K562 (cell line): Measurements from ENCODE around the gene MPRIP. TPM values are rescaled to one million over a fixed set of nuclear protein-coding genes. Genes with fewer than 3 reads are reported as not detected.

Source experiments
- BCOR ChIP-seq: fragments of 450-650 bp; IDR thresholded peaks from 2 replicates; pipeline ENCODE4 v1.6.1; 2016
- CXXC5 ChIP-seq: fragments of 250-450 bp; sonication (Bioruptor Pico); IDR thresholded peaks from 2 replicates; pipeline ENCODE4 v1.8.0; 2022; ENCODE audit warnings: inconsistent platforms, mild to moderate bottlenecking, moderate library complexity
- DDX20 ChIP-seq: fragments of 450-650 bp; IDR thresholded peaks from 2 replicates; pipeline ENCODE4 v1.6.1; 2016; ENCODE audit warnings: missing genetic modification characterization, low read depth, mild to moderate bottlenecking, missing compliant biosample characterization, moderate library complexity
- ELF4 ChIP-seq: fragments of 450-650 bp; formaldehyde crosslinking; IDR thresholded peaks from 2 replicates; pipeline ENCODE4 v1.4.0; 2022; ENCODE audit warnings: missing genetic modification characterization
- HNRNPK ChIP-seq: fragments of 200-400 bp; formaldehyde crosslinking; IDR thresholded peaks from one replicate; pipeline ENCODE4 v1.6.1; 2018; ENCODE audit warnings: mild to moderate bottlenecking, low read depth, low read length; ENCODE audit not compliant: poor library complexity, severe bottlenecking
- HNRNPLL ChIP-seq: fragments of 200-400 bp; formaldehyde crosslinking; IDR thresholded peaks from 2 replicates; pipeline ENCODE4 v1.6.1; 2017; ENCODE audit warnings: low read length, low read depth, mild to moderate bottlenecking; ENCODE audit not compliant: poor library complexity, severe bottlenecking
- MBD2 ChIP-seq: sonication (generic); IDR thresholded peaks from 2 replicates; pipeline ENCODE4 v1.6.1; 2016; ENCODE audit warnings: low read depth, borderline replicate concordance
- PPARD ChIP-seq: fragments of 250-450 bp; sonication (Bioruptor Pico); IDR thresholded peaks from 2 replicates; pipeline ENCODE4 v1.8.0; 2022; ENCODE audit warnings: inconsistent platforms, mild to moderate bottlenecking, moderate library complexity
- SMARCC2 ChIP-seq: fragments of 450-650 bp; IDR thresholded peaks from 2 replicates; pipeline ENCODE4 v1.6.1; 2017; ENCODE audit warnings: antibody characterized with exemption, moderate library complexity, mild to moderate bottlenecking, low read depth
- STAT5A ChIP-seq: IDR thresholded peaks from 2 replicates; pipeline ENCODE4 v1.6.1; 2012; ENCODE audit warnings: low read length, inconsistent platforms, borderline replicate concordance
- ZNF253 ChIP-seq: fragments of 250-450 bp; sonication (Bioruptor Pico); conservative IDR thresholded peaks from 2 replicates; pipeline ENCODE4 v1.6.1; 2021; ENCODE audit warnings: mild to moderate bottlenecking
- ZNF3 ChIP-seq: fragments of 250-450 bp; sonication (Bioruptor Pico); IDR thresholded peaks from 2 replicates; pipeline ENCODE4 v1.5.0; 2021; ENCODE audit warnings: mild to moderate bottlenecking, moderate library complexity
- polyA plus RNA-seq, 8 experiments: library from polyadenylated mRNA; depleted of rRNA in 4 of 8; stranded (reverse) in 5 of 8; unstranded in 3 of 8; fragments of >200 nt; fragmentation: Nextera tagmentation in 2 of 8; fragmentation: Illumina TruSeq in 1 of 8; extraction: Ambion mirVana in 2 of 8; extraction: Trizol in 1 of 8; gene quantifications; 2 replicates each; pipeline versions ENCODE4 v1.2.1 to v1.2.3, GENCODE V29; 2011 to 2014; ENCODE audit warnings: inconsistent platforms in 1 of 8, missing spikeins in 1 of 8
- total RNA-seq, 7 experiments: library from RNA; depleted of rRNA in 6 of 7; stranded (reverse); fragments of >200 nt in 6 of 7; fragmentation: Illumina TruSeq in 2 of 7; extraction: Trizol in 2 of 7; gene quantifications; 2 replicates each; pipeline versions ENCODE4 v1.2.1 to v1.2.3, GENCODE V29; 2011 to 2021; ENCODE audit warnings: low replicate concordance in 1 of 7
- TF ChIP-seq, protein P1 (sequence below): fragments of 250-450 bp; sonication (Bioruptor Pico); IDR thresholded peaks from 2 replicates; pipeline ENCODE4 v1.8.0; 2022; ENCODE audit warnings: inconsistent platforms
- TF ChIP-seq, protein P2 (sequence below): sonication (generic); formaldehyde crosslinking; IDR thresholded peaks from 2 replicates; pipeline ENCODE4 v1.8.0; 2023; ENCODE audit warnings: mild to moderate bottlenecking, missing genetic modification reagents
- TF ChIP-seq, protein P3 (sequence below), 3 experiments: fragments of 200-800 bp in 1 of 3; sonication (Bioruptor generic) in 1 of 3; sonication (generic) in 1 of 3; formaldehyde crosslinking in 1 of 3; IDR thresholded peaks; 2 replicates each; pipeline versions ENCODE4 v1.6.1 to v1.8.0; 2016 to 2022; ENCODE audit warnings: mild to moderate bottlenecking in 2 of 3, missing compliant biosample characterization in 2 of 3, missing genetic modification characterization in 2 of 3, missing genetic modification reagents in 1 of 3
- TF ChIP-seq, protein P4 (sequence below): fragments of 450-650 bp; conservative IDR thresholded peaks from 2 replicates; pipeline ENCODE4 v1.6.1; 2016; ENCODE audit warnings: missing genetic modification characterization, low read depth, mild to moderate bottlenecking, control low read depth, missing compliant biosample characterization
- TF ChIP-seq, protein P5 (sequence below): fragments of 200-800 bp; sonication (Bioruptor generic); IDR thresholded peaks from 2 replicates; pipeline ENCODE4 v1.6.1; 2017; ENCODE audit warnings: missing genetic modification characterization, missing compliant biosample characterization

MPRIP gene
- total and polyA plus RNA-seq, 9 of the 15 experiments (the other 6 are each of a cell fraction or from before 2014, with no cell fraction given): 10.0 to 72.6 (median 30.1) TPM

DNA sequence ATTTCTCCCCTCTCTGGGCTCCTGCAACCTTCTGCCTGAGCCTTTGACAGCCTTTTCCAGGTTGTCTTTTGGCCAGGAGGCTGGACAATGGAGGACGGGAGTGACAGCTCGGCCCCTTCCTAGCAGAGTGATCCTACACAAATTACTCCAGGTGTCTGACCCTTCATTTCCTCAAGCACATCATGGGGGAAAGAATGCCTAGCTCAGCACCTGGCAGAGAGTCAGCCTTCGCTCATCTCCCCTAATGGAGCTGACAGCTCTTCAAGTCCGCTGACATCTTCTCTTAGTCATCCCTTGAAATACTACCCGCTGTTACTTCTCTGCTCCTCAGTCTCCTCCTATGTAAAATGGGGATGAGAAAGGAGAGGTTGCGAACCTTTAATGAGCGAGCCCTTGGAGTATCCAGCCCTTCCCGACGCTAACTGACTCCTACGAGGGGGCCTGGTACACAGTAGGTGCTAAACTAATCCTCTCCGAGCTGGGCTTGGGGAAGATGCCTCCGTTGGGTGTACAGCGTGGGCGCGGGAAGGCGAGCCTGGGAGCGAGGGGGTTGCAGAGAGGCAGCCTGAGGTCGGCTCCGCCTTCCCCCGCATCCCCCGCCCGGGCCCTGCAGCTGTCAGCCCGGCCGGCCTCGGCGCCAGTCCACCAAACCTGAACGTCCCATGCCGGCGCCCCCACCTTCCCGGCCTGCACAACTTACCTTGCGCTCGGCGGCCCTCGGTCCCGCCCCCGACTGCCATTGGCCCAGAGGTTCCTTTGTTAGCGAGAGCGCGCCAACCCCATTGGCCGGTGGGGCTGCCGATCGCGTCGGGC is 480 bp upstream of the MPRIP start (continued):
- TF ChIP-seq, protein P1, sequence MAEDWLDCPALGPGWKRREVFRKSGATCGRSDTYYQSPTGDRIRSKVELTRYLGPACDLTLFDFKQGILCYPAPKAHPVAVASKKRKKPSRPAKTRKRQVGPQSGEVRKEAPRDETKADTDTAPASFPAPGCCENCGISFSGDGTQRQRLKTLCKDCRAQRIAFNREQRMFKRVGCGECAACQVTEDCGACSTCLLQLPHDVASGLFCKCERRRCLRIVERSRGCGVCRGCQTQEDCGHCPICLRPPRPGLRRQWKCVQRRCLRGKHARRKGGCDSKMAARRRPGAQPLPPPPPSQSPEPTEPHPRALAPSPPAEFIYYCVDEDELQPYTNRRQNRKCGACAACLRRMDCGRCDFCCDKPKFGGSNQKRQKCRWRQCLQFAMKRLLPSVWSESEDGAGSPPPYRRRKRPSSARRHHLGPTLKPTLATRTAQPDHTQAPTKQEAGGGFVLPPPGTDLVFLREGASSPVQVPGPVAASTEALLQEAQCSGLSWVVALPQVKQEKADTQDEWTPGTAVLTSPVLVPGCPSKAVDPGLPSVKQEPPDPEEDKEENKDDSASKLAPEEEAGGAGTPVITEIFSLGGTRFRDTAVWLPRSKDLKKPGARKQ (CRISPR knock-in tag): no peak
- TF ChIP-seq, protein P2, sequence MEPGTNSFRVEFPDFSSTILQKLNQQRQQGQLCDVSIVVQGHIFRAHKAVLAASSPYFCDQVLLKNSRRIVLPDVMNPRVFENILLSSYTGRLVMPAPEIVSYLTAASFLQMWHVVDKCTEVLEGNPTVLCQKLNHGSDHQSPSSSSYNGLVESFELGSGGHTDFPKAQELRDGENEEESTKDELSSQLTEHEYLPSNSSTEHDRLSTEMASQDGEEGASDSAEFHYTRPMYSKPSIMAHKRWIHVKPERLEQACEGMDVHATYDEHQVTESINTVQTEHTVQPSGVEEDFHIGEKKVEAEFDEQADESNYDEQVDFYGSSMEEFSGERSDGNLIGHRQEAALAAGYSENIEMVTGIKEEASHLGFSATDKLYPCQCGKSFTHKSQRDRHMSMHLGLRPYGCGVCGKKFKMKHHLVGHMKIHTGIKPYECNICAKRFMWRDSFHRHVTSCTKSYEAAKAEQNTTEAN (CRISPR knock-in tag): no peak
- TF ChIP-seq ZNF3 (CRISPR knock-in tag) (no peak), DDX20 (tag) (no peak), CXXC5 (CRISPR knock-in tag) (peak; percentile 61), ELF4 (CRISPR knock-in tag) (no peak), STAT5A (no peak), HNRNPLL (no peak), MBD2 (peak; percentile 91), HNRNPK (no peak), BCOR (peak; percentile 84), ZNF253 (no peak), PPARD (CRISPR knock-in tag) (no peak), SMARCC2 (no peak)
- TF ChIP-seq, protein P3, sequence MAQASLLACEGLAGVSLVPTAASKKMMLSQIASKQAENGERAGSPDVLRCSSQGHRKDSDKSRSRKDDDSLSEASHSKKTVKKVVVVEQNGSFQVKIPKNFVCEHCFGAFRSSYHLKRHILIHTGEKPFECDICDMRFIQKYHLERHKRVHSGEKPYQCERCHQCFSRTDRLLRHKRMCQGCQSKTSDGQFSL (CRISPR knock-in tag; IDR thresholded peaks at IDR 0.05): no peak
- TF ChIP-seq, protein P3 (tag; IDR thresholded peaks at IDR 0.05): no peak
- TF ChIP-seq, protein P4, sequence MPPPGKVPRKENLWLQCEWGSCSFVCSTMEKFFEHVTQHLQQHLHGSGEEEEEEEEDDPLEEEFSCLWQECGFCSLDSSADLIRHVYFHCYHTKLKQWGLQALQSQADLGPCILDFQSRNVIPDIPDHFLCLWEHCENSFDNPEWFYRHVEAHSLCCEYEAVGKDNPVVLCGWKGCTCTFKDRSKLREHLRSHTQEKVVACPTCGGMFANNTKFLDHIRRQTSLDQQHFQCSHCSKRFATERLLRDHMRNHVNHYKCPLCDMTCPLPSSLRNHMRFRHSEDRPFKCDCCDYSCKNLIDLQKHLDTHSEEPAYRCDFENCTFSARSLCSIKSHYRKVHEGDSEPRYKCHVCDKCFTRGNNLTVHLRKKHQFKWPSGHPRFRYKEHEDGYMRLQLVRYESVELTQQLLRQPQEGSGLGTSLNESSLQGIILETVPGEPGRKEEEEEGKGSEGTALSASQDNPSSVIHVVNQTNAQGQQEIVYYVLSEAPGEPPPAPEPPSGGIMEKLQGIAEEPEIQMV (tag): no peak
- TF ChIP-seq, protein P5, sequence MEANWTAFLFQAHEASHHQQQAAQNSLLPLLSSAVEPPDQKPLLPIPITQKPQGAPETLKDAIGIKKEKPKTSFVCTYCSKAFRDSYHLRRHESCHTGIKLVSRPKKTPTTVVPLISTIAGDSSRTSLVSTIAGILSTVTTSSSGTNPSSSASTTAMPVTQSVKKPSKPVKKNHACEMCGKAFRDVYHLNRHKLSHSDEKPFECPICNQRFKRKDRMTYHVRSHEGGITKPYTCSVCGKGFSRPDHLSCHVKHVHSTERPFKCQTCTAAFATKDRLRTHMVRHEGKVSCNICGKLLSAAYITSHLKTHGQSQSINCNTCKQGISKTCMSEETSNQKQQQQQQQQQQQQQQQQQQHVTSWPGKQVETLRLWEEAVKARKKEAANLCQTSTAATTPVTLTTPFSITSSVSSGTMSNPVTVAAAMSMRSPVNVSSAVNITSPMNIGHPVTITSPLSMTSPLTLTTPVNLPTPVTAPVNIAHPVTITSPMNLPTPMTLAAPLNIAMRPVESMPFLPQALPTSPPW: peak; percentile 91
